22Rv1 (cell line): ENCODE data around the gene XPNPEP1.

Source experiments
- H3K27ac ChIP-seq: fragments of 450-650 bp; 2 replicates; pipeline ENCODE4 v1.5.1; 2017
- ZFX ChIP-seq: fragments of 450-650 bp; IDR thresholded peaks from 2 replicates; pipeline ENCODE4 v1.6.1; 2017; ENCODE audit warnings: antibody characterized with exemption, borderline replicate concordance
- TF ChIP-seq, protein P1 (sequence below): fragments of 450-650 bp; IDR thresholded peaks from 2 replicates; pipeline ENCODE4 v1.5.1; 2017; ENCODE audit warnings: mild to moderate bottlenecking

Gene XPNPEP1

DNA sequence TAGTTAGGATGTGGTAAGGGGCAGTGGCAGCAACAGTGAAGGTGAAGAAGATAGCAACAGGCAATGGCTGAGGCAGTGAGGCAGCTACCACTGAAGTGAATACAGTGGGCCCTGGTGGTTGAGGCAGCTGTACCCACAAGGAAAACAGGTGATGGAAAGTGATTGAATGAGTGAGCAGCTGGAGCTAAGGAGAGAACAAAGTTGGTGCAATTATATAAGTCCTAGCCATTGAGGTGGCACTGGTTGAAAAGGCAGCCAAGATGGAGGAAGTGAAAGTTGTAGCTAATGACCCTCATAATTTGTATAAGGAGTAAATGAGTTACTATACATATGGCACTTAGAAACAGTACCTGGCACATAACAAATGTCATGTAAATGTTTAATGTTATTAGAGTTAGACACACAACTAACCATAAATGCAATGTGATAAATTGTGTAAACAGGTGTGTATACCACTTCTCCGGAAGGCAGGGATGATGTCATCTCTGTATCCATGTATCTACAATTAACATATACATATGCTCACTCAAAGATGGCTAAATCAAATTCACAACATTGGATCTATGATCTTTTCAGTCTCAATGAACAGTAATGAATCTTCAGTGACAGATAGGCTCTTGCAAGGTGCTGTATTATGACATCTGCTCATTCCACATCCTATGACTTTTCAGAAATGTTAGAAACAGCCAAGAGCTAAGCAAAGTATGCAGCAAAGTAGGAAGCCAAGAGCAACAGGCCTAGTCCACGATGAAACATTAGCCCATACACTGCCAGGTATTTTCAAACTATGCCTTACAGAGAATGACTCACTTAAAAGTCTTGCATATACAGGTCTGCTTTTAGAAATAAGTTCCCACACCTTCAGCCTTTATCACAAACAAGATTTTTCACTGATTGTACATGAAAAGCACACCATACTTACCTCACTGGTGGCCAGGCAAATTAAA is 10.7 kb downstream of the XPNPEP1 start:
- H3K27ac ChIP-seq = no peak overlapping the region
- TF ChIP-seq, protein P1, sequence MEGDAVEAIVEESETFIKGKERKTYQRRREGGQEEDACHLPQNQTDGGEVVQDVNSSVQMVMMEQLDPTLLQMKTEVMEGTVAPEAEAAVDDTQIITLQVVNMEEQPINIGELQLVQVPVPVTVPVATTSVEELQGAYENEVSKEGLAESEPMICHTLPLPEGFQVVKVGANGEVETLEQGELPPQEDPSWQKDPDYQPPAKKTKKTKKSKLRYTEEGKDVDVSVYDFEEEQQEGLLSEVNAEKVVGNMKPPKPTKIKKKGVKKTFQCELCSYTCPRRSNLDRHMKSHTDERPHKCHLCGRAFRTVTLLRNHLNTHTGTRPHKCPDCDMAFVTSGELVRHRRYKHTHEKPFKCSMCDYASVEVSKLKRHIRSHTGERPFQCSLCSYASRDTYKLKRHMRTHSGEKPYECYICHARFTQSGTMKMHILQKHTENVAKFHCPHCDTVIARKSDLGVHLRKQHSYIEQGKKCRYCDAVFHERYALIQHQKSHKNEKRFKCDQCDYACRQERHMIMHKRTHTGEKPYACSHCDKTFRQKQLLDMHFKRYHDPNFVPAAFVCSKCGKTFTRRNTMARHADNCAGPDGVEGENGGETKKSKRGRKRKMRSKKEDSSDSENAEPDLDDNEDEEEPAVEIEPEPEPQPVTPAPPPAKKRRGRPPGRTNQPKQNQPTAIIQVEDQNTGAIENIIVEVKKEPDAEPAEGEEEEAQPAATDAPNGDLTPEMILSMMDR = no peak
- no peak for TF ChIP-seq ZFX

DNA sequence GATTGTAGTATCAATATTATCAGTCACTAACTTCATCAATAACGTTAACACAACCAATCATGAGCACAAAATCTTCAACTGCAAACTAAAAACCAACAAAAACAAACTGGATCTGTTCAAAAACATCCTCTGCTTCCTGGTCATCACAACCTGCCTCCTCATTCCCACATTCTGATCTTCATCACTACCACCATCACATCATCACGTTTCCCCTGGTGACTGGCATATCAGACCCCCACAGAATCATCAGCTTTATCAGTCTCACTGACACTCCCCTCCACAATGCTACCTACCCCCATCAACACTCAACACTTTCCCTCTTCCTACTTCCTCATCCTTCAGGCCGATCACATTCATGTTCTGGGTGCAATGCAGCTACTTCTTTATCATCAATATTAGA is 11.4 kb downstream of the XPNPEP1 start:
- TF ChIP-seq, protein P1 = no peak
- TF ChIP-seq ZFX = no peak
- H3K27ac ChIP-seq = no peak overlapping the region

DNA sequence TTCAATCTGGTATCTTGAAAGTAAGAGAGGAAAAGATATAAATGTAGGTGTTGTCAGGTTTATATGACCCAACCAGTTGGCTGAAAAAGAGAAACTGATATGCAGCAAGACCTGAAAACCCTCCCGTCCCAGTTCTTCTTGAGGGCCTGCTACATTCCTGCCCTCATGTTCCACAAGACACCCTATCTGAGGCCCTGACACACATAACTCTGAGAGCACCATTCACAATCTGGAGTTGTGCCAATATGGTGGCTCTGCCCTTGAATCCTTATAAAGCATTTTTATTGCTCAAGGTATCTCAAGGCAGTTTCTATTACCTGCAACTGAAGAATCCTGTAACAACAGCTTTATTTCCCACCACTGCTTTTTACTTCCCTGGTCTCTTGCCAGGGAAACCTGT is 17.0 kb downstream of the XPNPEP1 start:
- TF ChIP-seq, protein P1 = no peak
- TF ChIP-seq ZFX = no peak
- no peak overlapping the region for H3K27ac ChIP-seq

DNA sequence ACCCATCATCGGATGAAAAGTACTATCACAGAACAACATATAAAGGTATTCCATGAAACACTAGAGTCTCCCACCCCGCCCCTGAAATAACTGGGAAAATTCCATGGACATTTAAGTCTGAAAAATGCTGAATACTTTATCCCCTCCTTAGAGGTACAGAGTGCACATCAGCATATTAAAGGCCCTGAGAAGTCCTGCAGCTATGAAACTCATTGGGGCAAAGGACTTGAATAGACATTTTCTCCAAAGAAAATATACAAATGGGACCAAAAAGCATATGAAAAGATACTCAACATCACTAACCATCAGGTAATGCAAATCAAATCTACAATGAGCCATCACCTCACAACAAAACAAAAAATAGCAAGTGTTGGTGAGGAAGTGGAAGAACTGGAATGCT is 18.9 kb downstream of the XPNPEP1 start:
- no peak overlapping the region for H3K27ac ChIP-seq
- no peak for TF ChIP-seq ZFX

DNA sequence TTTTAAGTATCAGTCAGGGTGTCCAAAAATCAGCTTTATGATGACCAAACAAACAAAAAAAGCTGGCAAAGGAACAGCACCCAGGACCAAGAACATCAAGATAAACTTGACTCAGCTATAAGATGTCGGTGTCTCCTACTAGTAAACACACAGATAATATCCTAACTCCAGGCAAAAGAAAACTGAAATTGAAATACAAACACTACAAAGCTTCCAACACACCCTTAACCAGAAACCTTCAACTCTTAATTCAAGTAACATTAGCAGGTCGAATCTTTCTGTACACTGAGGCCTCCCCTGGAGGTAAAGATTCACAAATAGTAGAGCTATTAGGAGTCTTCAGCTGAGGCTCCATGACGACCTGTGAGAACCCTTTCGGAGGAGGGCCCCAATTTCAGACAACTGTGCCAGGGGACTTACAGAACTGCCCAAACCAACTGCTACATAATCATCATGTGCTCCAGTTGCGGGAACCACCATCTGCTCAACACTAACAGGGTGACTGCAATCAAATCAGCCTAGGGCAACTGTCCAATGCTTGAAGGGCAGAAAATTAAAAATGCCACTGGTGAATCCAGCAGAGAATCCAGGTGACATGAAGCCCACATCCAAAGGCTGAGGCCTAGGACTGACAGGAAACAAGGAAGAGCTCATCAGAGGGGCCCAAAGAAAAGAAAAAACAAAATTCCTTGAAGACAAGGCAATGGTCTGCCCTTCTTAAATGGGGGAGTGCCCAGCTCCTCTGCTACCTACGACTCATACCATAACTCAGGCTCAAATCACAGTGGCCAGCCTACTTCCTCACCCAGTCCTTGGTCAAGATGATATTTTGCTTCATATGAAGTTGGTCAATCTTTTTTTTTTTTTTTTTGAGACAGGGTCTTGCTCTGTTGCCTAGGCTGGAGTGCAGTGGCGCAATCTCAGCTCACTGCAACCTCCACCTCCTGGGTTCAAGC is 20.0 kb downstream of the XPNPEP1 start:
- no peak overlapping the region for H3K27ac ChIP-seq
- TF ChIP-seq, protein P1 = no peak
- TF ChIP-seq ZFX = no peak

DNA sequence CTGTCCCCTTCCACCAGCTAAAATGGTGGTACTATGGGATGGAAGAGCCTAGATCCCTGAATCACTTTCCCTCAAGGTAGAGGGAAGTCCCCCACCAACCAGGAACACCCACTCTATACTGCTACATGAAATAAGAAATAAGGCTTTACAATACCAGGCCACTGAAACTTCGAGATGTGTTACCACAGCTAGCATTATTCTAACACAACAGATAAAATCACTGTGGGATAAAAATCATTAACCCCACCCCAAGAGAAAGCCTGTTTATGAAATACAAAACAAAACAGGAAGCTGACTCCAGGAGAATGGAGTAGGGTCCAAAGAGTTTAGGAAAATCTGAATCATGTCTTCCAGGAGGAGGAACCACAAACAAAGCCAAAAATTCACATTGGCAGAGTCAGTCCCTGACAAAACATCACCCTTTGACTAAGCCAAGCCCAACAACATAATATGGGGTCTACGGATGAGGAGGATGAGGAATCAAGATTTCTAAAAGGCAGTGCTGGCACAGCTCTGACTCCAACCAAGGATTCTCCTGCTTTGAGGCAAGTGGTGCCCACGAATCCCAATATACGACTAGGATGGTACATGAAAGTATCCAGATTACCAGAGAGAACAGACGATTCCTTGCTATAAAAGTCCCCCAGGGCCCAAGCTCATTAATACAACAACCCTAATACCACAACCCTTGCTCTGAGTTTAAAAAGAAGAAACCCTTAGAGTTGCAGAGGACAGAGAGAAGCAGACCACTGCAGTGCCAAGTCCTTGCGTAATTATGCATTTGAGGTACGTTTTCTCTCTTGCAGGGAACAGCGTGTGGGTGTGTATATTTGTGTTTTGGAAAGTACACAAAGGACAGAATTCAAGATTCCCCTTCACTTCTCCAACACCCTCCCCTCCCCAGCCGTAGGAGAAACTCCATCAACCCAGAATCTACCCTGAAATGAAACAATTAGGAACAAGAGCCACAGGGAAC is 23.7 kb downstream of the XPNPEP1 start:
- no peak overlapping the region for H3K27ac ChIP-seq
- TF ChIP-seq, protein P1 = no peak
- TF ChIP-seq ZFX = no peak
